Fibroblast of mammary gland (primary cell): ENCODE results near the gene PRICKLE2.
A peak's percentile ranks its signal among the peaks of the same experiment; 100 is the strongest.

Experiments
- DNase-seq: peaks from one replicate; pipeline ENCODE4 v3.0.0-alpha.2; 2010; ENCODE audit warnings: low read depth
- H3K4me3 ChIP-seq: 2 replicates; pipeline ENCODE4 v1.5.1; 2011; ENCODE audit warnings: low read depth, mild to moderate bottlenecking, low read length, moderate library complexity; ENCODE audit not compliant: control insufficient read depth
- CTCF ChIP-seq: conservative IDR thresholded peaks from 2 replicates; pipeline ENCODE4 v1.5.1; 2011; ENCODE audit warnings: low read depth, low read length, inconsistent platforms; ENCODE audit not compliant: control insufficient read depth, insufficient read depth

PRICKLE2 gene

GRCh38 chr3:64229903-64230302 is 4.6 kb upstream of the PRICKLE2 start:
- peak; percentile 51 for DNase-seq
- no peak overlapping the region for H3K4me3 ChIP-seq
- no peak for TF ChIP-seq CTCF

- H3K4me3 ChIP-seq = no peak overlapping the region
- no peak for DNase-seq
- TF ChIP-seq CTCF = no peak
Measured at GRCh38 chr3:64228110-64228509, 2.8 kb upstream of the PRICKLE2 start.

- TF ChIP-seq CTCF = no peak
- no peak overlapping the region for H3K4me3 ChIP-seq
- DNase-seq = no peak
Measured at GRCh38 chr3:64226730-64227129, 1.5 kb upstream of the PRICKLE2 start.

- peak overlapping the region; percentile 25 for H3K4me3 ChIP-seq
Measured at GRCh38 chr3:64225695-64226499, 631 bp upstream of the PRICKLE2 start.

GRCh38 chr3:64223791-64224745 is 1.2 kb downstream of the PRICKLE2 start:
- peak overlapping the region; percentile 31 for H3K4me3 ChIP-seq
- peak; percentile 62 for DNase-seq
- TF ChIP-seq CTCF = peak; percentile 19

More at GRCh38 chr3:64225695-64226499, 631 bp upstream of the PRICKLE2 start:
- DNase-seq = peak; percentile 51
- no peak for TF ChIP-seq CTCF

GRCh38 chr3:64222501-64223111 is 2.7 kb downstream of the PRICKLE2 start:
- no peak for TF ChIP-seq CTCF

More at GRCh38 chr3:64222501-64223111, 2.7 kb downstream of the PRICKLE2 start:
- DNase-seq = no peak
- H3K4me3 ChIP-seq = no peak overlapping the region
